ENCODE data around the gene DDX10.
"Not testable (repeated sequence)": the region's sequence is repeated elsewhere in the genome, so short reads cannot be mapped to it uniquely, and the experiment has no call there.

The DDX10 gene

GRCh38 chr11:108818971-108819370 is 154.1 kb downstream of the DDX10 start:
- TF ChIP-seq CTCF (IDR thresholded peaks at IDR 0.05; ENCODE audit: control insufficient read depth, insufficient read depth, low read depth, low read length, missing control alignments), result no peak

DNA sequence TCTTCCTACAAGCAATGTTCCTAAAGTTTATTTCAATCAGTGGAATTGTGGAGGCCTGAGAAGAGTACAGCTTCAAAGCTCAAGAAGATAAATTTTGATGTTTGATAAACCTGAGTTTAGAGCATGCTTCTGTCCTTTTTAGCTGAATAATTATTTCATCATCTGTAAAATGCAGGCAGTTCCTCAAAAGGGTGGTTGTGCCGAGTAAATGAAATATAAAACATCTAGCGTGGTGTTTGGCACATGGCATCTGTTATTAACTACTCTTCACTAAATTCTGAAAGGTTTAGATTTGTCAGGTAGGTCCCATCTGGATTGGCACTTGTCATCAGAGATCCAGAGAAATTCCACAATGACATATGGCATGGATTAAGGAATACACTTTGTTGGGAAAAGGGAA is 155.1 kb downstream of the DDX10 start:
- no peak for TF ChIP-seq CTCF (IDR thresholded peaks at IDR 0.05; ENCODE audit: control insufficient read depth, insufficient read depth, low read depth, low read length, missing control alignments)
- H3K4me3 ChIP-seq (ENCODE audit: control insufficient read depth, low read depth, low read length), result no peak overlapping the region
- DNase-seq (ENCODE audit: low read depth), result no peak

More at GRCh38 chr11:108818971-108819370, 154.1 kb downstream of the DDX10 start:
- H3K4me3 ChIP-seq (ENCODE audit: control insufficient read depth, low read depth, low read length), result no peak overlapping the region
- DNase-seq (ENCODE audit: low read depth), result no peak

DNA sequence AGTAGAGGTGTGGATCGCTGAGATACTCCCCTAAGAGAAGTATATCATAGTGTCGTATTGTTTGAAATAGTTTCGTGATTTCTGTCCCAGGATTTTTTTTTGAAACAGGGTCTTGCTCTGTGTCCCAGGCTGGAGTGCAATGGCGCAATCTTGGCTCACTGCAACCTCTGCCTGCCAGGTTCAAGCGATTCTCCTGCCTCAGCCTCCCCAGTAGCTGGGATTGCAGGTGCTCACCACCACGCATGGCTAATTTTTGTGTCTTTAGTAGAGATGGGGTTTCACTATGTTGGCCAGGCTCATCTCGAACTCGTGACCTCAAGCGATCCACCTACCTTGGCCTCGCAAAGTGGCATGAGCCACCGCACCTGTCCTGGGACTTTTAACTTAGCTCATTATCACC is 159.1 kb downstream of the DDX10 start:
- not testable (repeated sequence) for DNase-seq (ENCODE audit: low read depth); H3K4me3 ChIP-seq (ENCODE audit: control insufficient read depth, low read depth, low read length)

- no peak for TF ChIP-seq CTCF (IDR thresholded peaks at IDR 0.05; ENCODE audit: control insufficient read depth, insufficient read depth, low read depth, low read length, missing control alignments)
- DNase-seq (ENCODE audit: low read depth), result no peak
These were observed 159.7 kb downstream of the DDX10 start for GRCh38 chr11:108824545-108824944.

DNA sequence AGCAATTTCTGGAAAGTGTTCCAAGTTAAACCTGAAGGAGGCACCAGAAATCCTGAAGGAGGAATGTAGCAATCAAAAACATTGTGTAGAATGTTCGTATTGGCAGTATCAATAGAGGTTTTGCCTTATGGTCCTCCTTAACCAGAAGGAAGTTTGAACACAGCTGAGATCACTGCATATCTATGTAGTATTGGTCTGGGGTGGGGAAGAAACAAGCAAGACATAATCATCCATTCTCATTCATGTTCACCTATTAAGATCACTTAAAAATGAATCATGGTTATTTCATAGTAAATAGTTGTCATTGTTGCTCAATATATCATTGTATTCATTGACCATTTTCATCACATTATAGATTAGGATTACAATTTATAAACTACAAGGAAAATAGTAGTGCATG is 160.5 kb downstream of the DDX10 start:
- H3K4me3 ChIP-seq (ENCODE audit: control insufficient read depth, low read depth, low read length), result no peak overlapping the region
- DNase-seq (ENCODE audit: low read depth), result no peak
- TF ChIP-seq CTCF (IDR thresholded peaks at IDR 0.05; ENCODE audit: control insufficient read depth, insufficient read depth, low read depth, low read length, missing control alignments), result no peak

More at GRCh38 chr11:108824545-108824944, 159.7 kb downstream of the DDX10 start:
- no peak overlapping the region for H3K4me3 ChIP-seq (ENCODE audit: control insufficient read depth, low read depth, low read length)

GRCh38 chr11:108826136-108826535 is 161.3 kb downstream of the DDX10 start:
- H3K4me3 ChIP-seq (ENCODE audit: control insufficient read depth, low read depth, low read length), result no peak overlapping the region
- DNase-seq (ENCODE audit: low read depth), result no peak
- TF ChIP-seq CTCF (IDR thresholded peaks at IDR 0.05; ENCODE audit: control insufficient read depth, insufficient read depth, low read depth, low read length, missing control alignments), result no peak

DNA sequence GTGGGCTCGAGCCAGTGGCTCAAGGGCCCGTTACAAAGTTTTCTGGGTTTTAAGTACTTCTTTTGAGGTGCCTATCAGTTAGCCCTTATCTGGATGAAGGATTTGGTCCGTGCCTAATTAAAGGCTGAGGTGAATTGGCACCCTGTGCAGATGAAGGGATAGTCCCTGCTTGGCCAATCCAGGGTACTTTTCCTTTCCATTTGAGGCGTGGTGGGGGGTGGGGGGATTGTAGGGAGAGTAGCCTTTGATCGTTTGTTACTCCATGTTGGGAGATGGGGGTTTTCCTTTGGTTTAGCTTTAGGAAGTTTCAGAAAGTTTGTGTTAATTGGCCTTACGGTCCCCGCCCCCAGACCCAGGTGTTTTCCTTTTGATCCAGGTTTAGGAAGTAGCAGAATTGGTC is 170.8 kb downstream of the DDX10 start:
- no peak overlapping the region for H3K4me3 ChIP-seq (ENCODE audit: control insufficient read depth, low read depth, low read length)
- DNase-seq (ENCODE audit: low read depth), result no peak
- no peak for TF ChIP-seq CTCF (IDR thresholded peaks at IDR 0.05; ENCODE audit: control insufficient read depth, insufficient read depth, low read depth, low read length, missing control alignments)
